ENCODE results near the gene WDR1.

GRCh38 chr4:10034136-10034535 is 82.5 kb downstream of the WDR1 start:
- TF ChIP-seq CTCF (IDR thresholded peaks at IDR 0.05): no peak
- no peak for TF ChIP-seq POLR2A (IDR thresholded peaks at IDR 0.05)
